ENCODE data around the gene HDDC3.

DNA sequence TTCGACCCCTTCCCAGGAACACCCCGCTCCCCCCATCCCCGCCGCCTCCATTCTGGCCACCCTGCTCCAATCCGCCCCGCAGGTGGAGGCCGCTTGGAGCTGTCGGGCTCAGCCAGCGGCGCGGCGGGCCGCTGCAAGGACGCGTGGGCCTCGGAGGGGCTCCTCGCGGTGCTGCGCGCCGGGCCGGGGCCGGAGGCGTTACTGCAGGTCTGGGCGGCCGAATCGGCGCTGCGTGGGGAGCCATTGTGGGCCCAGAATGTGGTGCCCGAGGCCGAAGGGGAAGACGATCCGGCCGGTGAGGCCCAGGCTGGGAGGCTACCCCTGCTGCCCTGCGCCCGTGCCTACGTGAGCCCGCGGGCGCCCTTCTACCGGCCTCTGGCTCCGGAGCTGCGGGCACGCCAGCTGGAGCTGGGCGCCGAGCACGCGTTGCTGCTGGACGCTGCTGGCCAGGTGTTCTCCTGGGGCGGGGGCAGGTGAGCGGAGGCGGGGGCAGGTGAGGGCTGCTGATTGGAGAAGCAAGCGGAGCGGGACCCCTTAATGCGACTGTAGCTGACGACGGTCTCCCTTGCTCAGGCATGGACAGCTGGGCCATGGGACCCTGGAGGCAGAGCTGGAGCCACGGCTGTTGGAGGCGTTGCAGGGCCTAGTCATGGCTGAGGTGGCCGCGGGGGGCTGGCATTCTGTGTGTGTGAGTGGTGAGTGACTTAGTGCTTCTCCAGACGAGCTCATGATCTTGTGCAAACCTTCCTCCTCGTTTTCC, 24.9 kb upstream of the HDDC3 start:
- TF ChIP-seq, protein P1, sequence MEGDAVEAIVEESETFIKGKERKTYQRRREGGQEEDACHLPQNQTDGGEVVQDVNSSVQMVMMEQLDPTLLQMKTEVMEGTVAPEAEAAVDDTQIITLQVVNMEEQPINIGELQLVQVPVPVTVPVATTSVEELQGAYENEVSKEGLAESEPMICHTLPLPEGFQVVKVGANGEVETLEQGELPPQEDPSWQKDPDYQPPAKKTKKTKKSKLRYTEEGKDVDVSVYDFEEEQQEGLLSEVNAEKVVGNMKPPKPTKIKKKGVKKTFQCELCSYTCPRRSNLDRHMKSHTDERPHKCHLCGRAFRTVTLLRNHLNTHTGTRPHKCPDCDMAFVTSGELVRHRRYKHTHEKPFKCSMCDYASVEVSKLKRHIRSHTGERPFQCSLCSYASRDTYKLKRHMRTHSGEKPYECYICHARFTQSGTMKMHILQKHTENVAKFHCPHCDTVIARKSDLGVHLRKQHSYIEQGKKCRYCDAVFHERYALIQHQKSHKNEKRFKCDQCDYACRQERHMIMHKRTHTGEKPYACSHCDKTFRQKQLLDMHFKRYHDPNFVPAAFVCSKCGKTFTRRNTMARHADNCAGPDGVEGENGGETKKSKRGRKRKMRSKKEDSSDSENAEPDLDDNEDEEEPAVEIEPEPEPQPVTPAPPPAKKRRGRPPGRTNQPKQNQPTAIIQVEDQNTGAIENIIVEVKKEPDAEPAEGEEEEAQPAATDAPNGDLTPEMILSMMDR (IDR thresholded peaks at IDR 0.05) = no peak
- TF ChIP-seq POLR2A (IDR thresholded peaks at IDR 0.05; ENCODE audit: low read depth) = no peak

Measured in esophagus muscularis mucosa (tissue), 3 donors.